HCT116 (cell line): ENCODE data around the gene SH3BP4. TPM values are rescaled to one million over a fixed set of nuclear protein-coding genes. Genes with fewer than 3 reads are reported as not detected.

ENCODE experiments used
- ATAC-seq: fragments of 200-7000 bp; cut with Tn5 transposase; 2 replicates; pipeline ENCODE4 v1.9.1; 2020; ENCODE audit warnings: mild to moderate bottlenecking, moderate library complexity
- BruUV-seq: library from RNA; stranded (reverse); fragments of 400-500 nt; replicated peaks from 2 replicates; lab custom pipeline; 2021; lab: Mats Ljungman, UMichigan
- CTCF ChIA-PET: fragments of 300-600 bp; sonication (Branson Sonifier 250); formaldehyde crosslinking; loops from one replicate; lab custom pipeline; 2021; ENCODE audit warnings: antibody characterized with exemption; lab: Charles Lee
- POLR2A ChIA-PET: fragments of 300-600, 350-600 bp; sonication (Branson Sonifier 250); formaldehyde crosslinking; loops from one replicate; lab custom pipeline; 2021; ENCODE audit warnings: antibody characterized with exemption; lab: Charles Lee
- RAD21 ChIA-PET, 2 experiments: fragments of 300-600 bp; sonication (Branson Sonifier 250); formaldehyde crosslinking; loops; one replicate each; lab custom pipeline; 2023; ENCODE audit warnings: low total read pairs in 2 of 2; ENCODE audit not compliant: uncharacterized antibody in 2 of 2, unreplicated experiment in 2 of 2, low non-redundant PET in 1 of 2; lab: Charles Lee
- DNase-seq: peaks from one replicate; pipeline ENCODE4 v3.0.0-alpha.2; 2010; ENCODE audit warnings: low read depth, low spot score
- H2AFZ ChIP-seq: fragments of 200-600 bp; shearing (Covaris generic), sonication (generic); 2 replicates; pipeline ENCODE4 v1.6.1; 2017; ENCODE audit warnings: low read depth, mixed run types, mixed read lengths, antibody characterized with exemption, low read length; ENCODE audit not compliant: poor library complexity, severe bottlenecking
- H3K27ac ChIP-seq: 2 replicates; pipeline ENCODE4 v1.5.1; 2012; ENCODE audit warnings: low read depth, low read length
- H3K27me3 ChIP-seq: fragments of 200-600 bp; sonication (generic); 2 replicates; pipeline ENCODE4 v1.6.1; 2016; ENCODE audit warnings: mixed run types, low read length, mixed read lengths; ENCODE audit not compliant: insufficient read depth
- H3K36me3 ChIP-seq, 2 experiments: fragments of 200-500 bp in 1 of 2; fragments of 200-600 bp in 1 of 2; sonication (Bioruptor generic) in 1 of 2; sonication (generic) in 1 of 2; 2 replicates each; pipeline versions ENCODE4 v1.5.1 to v1.6.1; 2014 to 2016; ENCODE audit warnings: low read length in 2 of 2, inconsistent platforms in 1 of 2, mixed read lengths in 1 of 2, mixed run types in 1 of 2; ENCODE audit not compliant: insufficient read depth in 2 of 2, control insufficient read depth in 1 of 2
- H3K4me1 ChIP-seq, 2 experiments: fragments of 200-600 bp in 1 of 2; sonication (generic) in 1 of 2; 2 replicates each; pipeline versions ENCODE4 v1.5.1 to v1.6.1; 2012 to 2017; ENCODE audit warnings: low read length in 2 of 2, inconsistent platforms in 1 of 2, mild to moderate bottlenecking in 1 of 2, mixed read lengths in 1 of 2, mixed run types in 1 of 2, moderate library complexity in 1 of 2; ENCODE audit not compliant: insufficient read depth in 2 of 2, control insufficient read depth in 1 of 2
- H3K4me2 ChIP-seq: fragments of 200-600 bp; sonication (generic); 2 replicates; pipeline ENCODE4 v1.6.1; 2017; ENCODE audit warnings: mixed run types, low read length, mixed read lengths
- H3K4me3 ChIP-seq, 2 experiments: fragments of 200-600 bp in 1 of 2; sonication (generic) in 1 of 2; replicated peaks in 1 of 2; 2 replicates each; pipeline ENCODE4 v1.5.1; 2011 to 2016; ENCODE audit warnings: low read length in 2 of 2, control low read depth in 1 of 2, low read depth in 1 of 2, mild to moderate bottlenecking in 1 of 2, mixed read lengths in 1 of 2, mixed run types in 1 of 2
- H3K79me2 ChIP-seq: fragments of 200-600 bp; sonication (generic); 2 replicates; pipeline ENCODE4 v1.6.1; 2017; ENCODE audit warnings: mild to moderate bottlenecking, mixed run types, low read length, moderate library complexity, mixed read lengths; ENCODE audit not compliant: insufficient read depth
- H3K9ac ChIP-seq: fragments of 200-600 bp; sonication (generic); 2 replicates; pipeline ENCODE4 v1.6.1; 2016; ENCODE audit warnings: low read length, mixed read lengths
- H3K9me2 ChIP-seq: fragments of 200-600 bp; sonication (generic), shearing (Covaris generic); 2 replicates; pipeline ENCODE4 v1.6.1; 2017; ENCODE audit warnings: mixed run types, mild to moderate bottlenecking, moderate library complexity; ENCODE audit not compliant: insufficient read depth
- H3K9me3 ChIP-seq, 2 experiments: fragments of 200-500 bp in 1 of 2; fragments of 200-600 bp in 1 of 2; sonication (Bioruptor generic) in 1 of 2; sonication (generic) in 1 of 2; 2 replicates each; pipeline ENCODE4 v1.6.1; 2014 to 2017; ENCODE audit warnings: low read length in 2 of 2, mixed read lengths in 2 of 2, inconsistent platforms in 1 of 2, low read depth in 1 of 2, mild to moderate bottlenecking in 1 of 2, mixed run types in 1 of 2, moderate library complexity in 1 of 2; ENCODE audit not compliant: control insufficient read depth in 1 of 2, insufficient read depth in 1 of 2
- H4K20me1 ChIP-seq: fragments of 200-600 bp; sonication (generic), shearing (Covaris generic); 2 replicates; pipeline ENCODE4 v1.6.1; 2017; ENCODE audit warnings: mixed run types, mild to moderate bottlenecking, moderate library complexity; ENCODE audit not compliant: insufficient read depth
- CBX3 ChIP-seq: IDR thresholded peaks from 2 replicates; pipeline ENCODE4 v1.6.1; 2012; ENCODE audit warnings: low read depth
- CEBPB ChIP-seq: IDR thresholded peaks from 2 replicates; pipeline ENCODE4 v1.6.1; 2012; ENCODE audit warnings: low read depth
- EGR1 ChIP-seq: IDR thresholded peaks from 2 replicates; pipeline ENCODE4 v1.6.1; 2012; ENCODE audit warnings: low read depth
- EZH2 ChIP-seq: fragments of 200-600 bp; sonication (generic); IDR thresholded peaks from 2 replicates; pipeline ENCODE4 v1.6.1; 2017; ENCODE audit warnings: antibody characterized with exemption, mixed run types
- EZH2phosphoT487 ChIP-seq: fragments of 200-600 bp; IDR thresholded peaks from 2 replicates; pipeline ENCODE4 v1.6.1; 2018; ENCODE audit warnings: antibody characterized with exemption, borderline replicate concordance
- FOSL1 ChIP-seq: IDR thresholded peaks from 2 replicates; pipeline ENCODE4 v1.6.1; 2012; ENCODE audit warnings: low read depth
- JUND ChIP-seq: IDR thresholded peaks from 2 replicates; pipeline ENCODE4 v1.6.1; 2012
- POLR2A ChIP-seq: IDR thresholded peaks from 2 replicates; pipeline ENCODE4 v1.7.0; 2011; ENCODE audit warnings: borderline replicate concordance; ENCODE audit not compliant: insufficient read depth, insufficient read length; ENCODE audit errors: extremely low read depth
- POLR2AphosphoS5 ChIP-seq: IDR thresholded peaks from 2 replicates; pipeline ENCODE4 v1.6.1; 2011; ENCODE audit warnings: mild to moderate bottlenecking, low read depth, low read length, moderate library complexity
- RAD21 ChIP-seq: IDR thresholded peaks from 2 replicates; pipeline ENCODE4 v1.6.1; 2012; ENCODE audit warnings: low read depth, mild to moderate bottlenecking
- SIN3A ChIP-seq: IDR thresholded peaks from 2 replicates; pipeline ENCODE4 v1.6.1; 2012; ENCODE audit warnings: low read depth
- SP1 ChIP-seq: IDR thresholded peaks from 2 replicates; pipeline ENCODE4 v1.6.1; 2012; ENCODE audit warnings: low read depth
- TCF7L2 ChIP-seq: IDR thresholded peaks from 2 replicates; pipeline ENCODE4 v1.7.0; 2011; ENCODE audit warnings: borderline replicate concordance, inconsistent platforms; ENCODE audit not compliant: insufficient read depth, insufficient read length; ENCODE audit errors: extremely low read depth
- YY1 ChIP-seq: IDR thresholded peaks from 2 replicates; pipeline ENCODE4 v1.6.1; 2011; ENCODE audit warnings: low read length, low read depth, moderate library complexity, mild to moderate bottlenecking; ENCODE audit not compliant: insufficient replicate concordance; ENCODE audit errors: extremely low read depth
- ZBTB33 ChIP-seq: IDR thresholded peaks from 2 replicates; pipeline ENCODE4 v1.6.1; 2011; ENCODE audit warnings: mild to moderate bottlenecking, low read length, moderate library complexity; ENCODE audit not compliant: insufficient replicate concordance; ENCODE audit errors: extremely low read depth
- ZNF274 ChIP-seq: fragments of 200-500 bp; sonication (Bioruptor generic); IDR thresholded peaks from 2 replicates; pipeline ENCODE4 v1.6.1; 2014; ENCODE audit warnings: mild to moderate bottlenecking, low read depth, low read length, inconsistent platforms
- intact Hi-C: fragments of 100-400 bp; cut with micrococcal nuclease; formaldehyde crosslinking; loops from 2 replicates; pipeline ENCODE4 v1.10.0; 2022
- total RNA-seq: library from RNA; stranded (reverse); gene quantifications from one replicate; pipeline ENCODE4 v1.2.1, GENCODE V29; 2021; ENCODE audit not compliant: unreplicated experiment
- TF ChIP-seq, protein P1 (sequence below): IDR thresholded peaks from 2 replicates; pipeline ENCODE4 v1.6.1; 2012
- TF ChIP-seq, protein P2 (sequence below): IDR thresholded peaks from 2 replicates; pipeline ENCODE4 v1.6.1; 2012; ENCODE audit warnings: low read depth
- TF ChIP-seq, protein P3 (sequence below), 3 experiments: fragments of 200-600 bp in 1 of 3; sonication (generic) in 1 of 3; IDR thresholded peaks in 2 of 3; conservative IDR thresholded peaks in 1 of 3; 2 replicates each; pipeline ENCODE4 v1.5.1; 2012 to 2017; ENCODE audit warnings: low read depth in 2 of 3, low read length in 2 of 3, antibody characterized with exemption in 1 of 3, borderline replicate concordance in 1 of 3, control low read depth in 1 of 3, mild to moderate bottlenecking in 1 of 3, mixed read lengths in 1 of 3, mixed run types in 1 of 3, moderate library complexity in 1 of 3; ENCODE audit not compliant: insufficient read depth in 1 of 3

Gene SH3BP4
- total RNA-seq, 1 experiment from 2014 or later, result 32.9 TPM

DNA sequence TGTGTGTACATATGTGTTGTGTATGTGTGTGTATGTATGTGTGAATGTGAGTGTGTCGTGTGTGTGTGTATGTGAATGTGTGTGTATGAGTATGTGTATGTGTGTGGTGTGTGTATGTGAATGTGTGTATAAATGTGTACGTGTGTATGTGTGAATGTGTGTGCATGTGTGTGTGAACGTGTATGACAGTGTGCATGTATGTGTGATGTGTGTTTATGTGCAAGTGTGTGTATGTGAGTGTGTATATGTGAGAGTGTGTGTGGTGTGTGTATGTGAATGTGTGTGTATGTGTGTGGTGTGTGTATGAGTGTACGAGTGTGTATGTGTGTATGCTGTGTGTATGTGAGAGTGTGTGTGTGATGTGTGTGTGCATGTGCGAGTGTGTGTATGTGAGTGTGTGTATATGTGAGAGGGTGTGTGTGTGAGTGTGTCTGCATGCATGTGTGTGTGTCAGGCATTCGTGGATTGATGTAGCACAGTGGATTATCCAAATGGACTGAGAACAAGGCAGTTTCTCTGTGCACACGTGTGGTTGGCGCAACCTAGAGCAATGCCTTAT lies 127.2 kb downstream of the SH3BP4 start:
- Histone ChIP-seq H3K27ac (no peak overlapping the region), H3K4me1 (no peaks in the 10 kb centered on the region), H3K4me3 (no peak overlapping the region), H3K9me2 (no peaks in the 10 kb centered on the region), H3K9me3 (no peaks in the 10 kb centered on the region), H3K4me2 (no peak overlapping the region), H2AFZ (no peak overlapping the region), H3K79me2 (no peaks in the 10 kb centered on the region), H3K27me3 (no peaks in the 10 kb centered on the region), H3K36me3 (no peaks in the 10 kb centered on the region), H4K20me1 (no peaks in the 10 kb centered on the region), H3K9ac (no peak overlapping the region)
- intact Hi-C loops, result no loop called here
- CTCF ChIA-PET, result no interaction called here
- TF ChIP-seq POLR2A, result no peak
- TF ChIP-seq JUND, result no peak
- no peak for TF ChIP-seq YY1
- TF ChIP-seq POLR2AphosphoS5, result no peak
- TF ChIP-seq EZH2phosphoT487, result no peak
- TF ChIP-seq ZNF274, result no peak
- no peak for TF ChIP-seq EZH2
- no peak for TF ChIP-seq FOSL1
- TF ChIP-seq RAD21, result no peak
- TF ChIP-seq CEBPB, result no peak
- TF ChIP-seq, protein P1, sequence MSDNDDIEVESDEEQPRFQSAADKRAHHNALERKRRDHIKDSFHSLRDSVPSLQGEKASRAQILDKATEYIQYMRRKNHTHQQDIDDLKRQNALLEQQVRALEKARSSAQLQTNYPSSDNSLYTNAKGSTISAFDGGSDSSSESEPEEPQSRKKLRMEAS, result no peak
- TF ChIP-seq, protein P2, sequence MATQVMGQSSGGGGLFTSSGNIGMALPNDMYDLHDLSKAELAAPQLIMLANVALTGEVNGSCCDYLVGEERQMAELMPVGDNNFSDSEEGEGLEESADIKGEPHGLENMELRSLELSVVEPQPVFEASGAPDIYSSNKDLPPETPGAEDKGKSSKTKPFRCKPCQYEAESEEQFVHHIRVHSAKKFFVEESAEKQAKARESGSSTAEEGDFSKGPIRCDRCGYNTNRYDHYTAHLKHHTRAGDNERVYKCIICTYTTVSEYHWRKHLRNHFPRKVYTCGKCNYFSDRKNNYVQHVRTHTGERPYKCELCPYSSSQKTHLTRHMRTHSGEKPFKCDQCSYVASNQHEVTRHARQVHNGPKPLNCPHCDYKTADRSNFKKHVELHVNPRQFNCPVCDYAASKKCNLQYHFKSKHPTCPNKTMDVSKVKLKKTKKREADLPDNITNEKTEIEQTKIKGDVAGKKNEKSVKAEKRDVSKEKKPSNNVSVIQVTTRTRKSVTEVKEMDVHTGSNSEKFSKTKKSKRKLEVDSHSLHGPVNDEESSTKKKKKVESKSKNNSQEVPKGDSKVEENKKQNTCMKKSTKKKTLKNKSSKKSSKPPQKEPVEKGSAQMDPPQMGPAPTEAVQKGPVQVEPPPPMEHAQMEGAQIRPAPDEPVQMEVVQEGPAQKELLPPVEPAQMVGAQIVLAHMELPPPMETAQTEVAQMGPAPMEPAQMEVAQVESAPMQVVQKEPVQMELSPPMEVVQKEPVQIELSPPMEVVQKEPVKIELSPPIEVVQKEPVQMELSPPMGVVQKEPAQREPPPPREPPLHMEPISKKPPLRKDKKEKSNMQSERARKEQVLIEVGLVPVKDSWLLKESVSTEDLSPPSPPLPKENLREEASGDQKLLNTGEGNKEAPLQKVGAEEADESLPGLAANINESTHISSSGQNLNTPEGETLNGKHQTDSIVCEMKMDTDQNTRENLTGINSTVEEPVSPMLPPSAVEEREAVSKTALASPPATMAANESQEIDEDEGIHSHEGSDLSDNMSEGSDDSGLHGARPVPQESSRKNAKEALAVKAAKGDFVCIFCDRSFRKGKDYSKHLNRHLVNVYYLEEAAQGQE, result no peak
- TF ChIP-seq, protein P3, sequence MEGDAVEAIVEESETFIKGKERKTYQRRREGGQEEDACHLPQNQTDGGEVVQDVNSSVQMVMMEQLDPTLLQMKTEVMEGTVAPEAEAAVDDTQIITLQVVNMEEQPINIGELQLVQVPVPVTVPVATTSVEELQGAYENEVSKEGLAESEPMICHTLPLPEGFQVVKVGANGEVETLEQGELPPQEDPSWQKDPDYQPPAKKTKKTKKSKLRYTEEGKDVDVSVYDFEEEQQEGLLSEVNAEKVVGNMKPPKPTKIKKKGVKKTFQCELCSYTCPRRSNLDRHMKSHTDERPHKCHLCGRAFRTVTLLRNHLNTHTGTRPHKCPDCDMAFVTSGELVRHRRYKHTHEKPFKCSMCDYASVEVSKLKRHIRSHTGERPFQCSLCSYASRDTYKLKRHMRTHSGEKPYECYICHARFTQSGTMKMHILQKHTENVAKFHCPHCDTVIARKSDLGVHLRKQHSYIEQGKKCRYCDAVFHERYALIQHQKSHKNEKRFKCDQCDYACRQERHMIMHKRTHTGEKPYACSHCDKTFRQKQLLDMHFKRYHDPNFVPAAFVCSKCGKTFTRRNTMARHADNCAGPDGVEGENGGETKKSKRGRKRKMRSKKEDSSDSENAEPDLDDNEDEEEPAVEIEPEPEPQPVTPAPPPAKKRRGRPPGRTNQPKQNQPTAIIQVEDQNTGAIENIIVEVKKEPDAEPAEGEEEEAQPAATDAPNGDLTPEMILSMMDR (IDR thresholded peaks at IDR 0.05 in 2 of 3, conservative IDR thresholded peaks at IDR 0.05 in 1 of 3; ENCODE audit: borderline replicate concordance in 1 of 3, insufficient read depth in 1 of 3, low read depth in 2 of 3, low read length in 2 of 3), result no peak
- TF ChIP-seq SIN3A, result no peak
- no peak for TF ChIP-seq TCF7L2
- no peak for TF ChIP-seq ZBTB33
- no peak for TF ChIP-seq SP1
- TF ChIP-seq CBX3, result no peak
- no peak for TF ChIP-seq EGR1
- POLR2A ChIA-PET, result no interaction called here
- BruUV-seq, result no TSS peak
- ATAC-seq (no peak), DNase-seq (no peak)
- RAD21 ChIA-PET, result no interaction called here
